ENCODE measurements around the gene KCNQ4.

The KCNQ4 gene

GRCh38 chr1:40755067-40755466, 28.5 kb upstream of the KCNQ4 start:
- no peak for DNase-seq

DNA sequence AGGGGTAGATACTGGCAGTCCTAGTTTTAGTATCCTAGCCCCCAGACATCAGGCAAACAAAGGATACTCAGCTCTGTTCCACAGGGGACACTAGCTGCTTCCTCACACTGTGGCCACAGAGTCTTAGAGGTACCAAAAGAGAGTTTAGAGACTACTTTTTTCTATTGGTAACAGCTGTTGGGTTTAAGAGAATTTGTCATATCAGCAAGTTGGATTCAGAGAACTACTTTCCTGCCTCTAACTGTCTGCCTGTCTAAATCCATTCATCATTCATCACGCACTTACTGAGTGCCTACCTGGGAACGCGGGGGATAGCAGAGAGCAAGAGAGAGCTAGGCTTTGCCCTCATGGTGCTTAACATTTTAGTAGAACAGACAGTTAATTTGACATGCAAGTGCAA, 27.1 kb upstream of the KCNQ4 start:
- DNase-seq, result no peak

DNA sequence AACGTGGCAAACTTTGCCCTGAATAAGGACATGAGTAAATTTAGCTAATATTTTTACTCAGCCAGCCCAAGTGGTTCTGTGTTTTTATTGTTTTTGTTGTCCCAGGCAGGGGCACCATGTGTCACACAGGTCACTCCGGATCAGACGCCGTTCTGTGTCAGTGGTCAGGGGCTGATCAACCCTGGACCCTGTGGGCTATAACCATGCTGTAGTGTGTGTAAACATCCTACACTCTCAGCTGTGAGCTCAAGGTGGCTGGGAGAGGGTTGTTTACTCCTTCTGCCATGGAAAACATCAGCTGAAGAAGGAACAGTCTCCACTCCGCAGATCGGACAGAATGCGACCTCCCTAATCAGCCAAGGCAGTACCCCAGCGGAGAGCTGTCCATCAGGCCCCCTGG, 26.5 kb upstream of the KCNQ4 start:
- DNase-seq, result no peak

- DNase-seq, result no peak
Measured at GRCh38 chr1:40758004-40758403, 25.6 kb upstream of the KCNQ4 start.

GRCh38 chr1:40758578-40759343, 24.8 kb upstream of the KCNQ4 start:
- no peak for DNase-seq

DNA sequence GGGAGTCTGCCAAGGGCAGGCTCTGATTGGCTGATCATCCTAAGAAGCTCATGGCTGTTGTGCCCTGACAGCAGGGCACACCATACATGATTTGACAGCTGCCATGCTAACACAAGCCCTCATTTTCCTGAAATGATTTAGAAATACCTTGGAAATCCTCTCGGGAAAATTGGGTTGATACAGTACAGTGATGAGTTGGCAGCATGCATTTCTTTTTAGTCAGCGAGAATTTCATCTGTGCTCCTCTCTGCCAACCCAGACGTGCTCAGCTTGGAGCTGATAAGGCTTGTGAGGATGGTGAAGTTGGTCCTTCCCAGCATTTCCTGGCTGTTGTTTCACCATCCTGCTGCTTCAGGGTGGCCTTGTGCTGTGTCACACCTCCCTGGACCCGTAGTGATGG, 22.6 kb upstream of the KCNQ4 start:
- DNase-seq, result no peak

DNA sequence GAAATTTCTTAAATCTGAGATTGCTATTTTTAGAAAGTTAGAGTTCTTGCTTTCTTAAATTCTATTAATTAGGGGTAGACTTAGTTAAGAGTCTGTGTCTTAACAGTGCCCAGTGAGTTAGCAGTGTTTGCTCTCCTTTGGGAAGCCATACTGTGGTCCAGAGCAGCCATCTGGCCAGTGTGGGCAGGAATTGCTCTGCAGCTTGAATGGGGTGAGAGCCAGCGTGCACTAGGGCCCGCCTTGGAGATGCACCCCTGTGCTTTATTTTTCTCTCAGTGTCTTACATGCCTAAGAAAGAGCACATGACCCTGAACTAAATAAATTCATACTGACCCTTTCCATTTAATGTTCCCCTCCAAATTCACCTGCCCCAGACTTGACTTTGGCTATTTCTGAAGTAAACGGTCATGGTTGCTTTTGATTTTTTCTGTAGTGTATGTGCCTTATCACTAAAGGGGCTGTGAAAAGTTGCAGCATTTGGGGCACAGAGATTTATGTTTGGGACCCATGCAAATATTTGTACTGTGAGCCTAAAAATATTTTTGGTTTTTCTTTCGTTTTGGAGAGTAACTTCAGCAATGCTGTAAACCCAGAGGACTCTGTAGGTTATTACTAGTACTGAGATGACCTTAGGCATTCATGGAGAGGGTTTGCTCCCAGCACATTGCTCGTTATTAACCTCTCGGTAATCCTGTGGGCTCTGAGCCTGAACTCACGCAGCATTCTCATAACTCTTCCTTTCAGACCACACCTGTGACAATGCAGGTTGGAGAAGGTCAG, 21.3 kb upstream of the KCNQ4 start:
- no peak for DNase-seq

GRCh38 chr1:40763742-40764532, 19.6 kb upstream of the KCNQ4 start:
- no peak for DNase-seq

DNA sequence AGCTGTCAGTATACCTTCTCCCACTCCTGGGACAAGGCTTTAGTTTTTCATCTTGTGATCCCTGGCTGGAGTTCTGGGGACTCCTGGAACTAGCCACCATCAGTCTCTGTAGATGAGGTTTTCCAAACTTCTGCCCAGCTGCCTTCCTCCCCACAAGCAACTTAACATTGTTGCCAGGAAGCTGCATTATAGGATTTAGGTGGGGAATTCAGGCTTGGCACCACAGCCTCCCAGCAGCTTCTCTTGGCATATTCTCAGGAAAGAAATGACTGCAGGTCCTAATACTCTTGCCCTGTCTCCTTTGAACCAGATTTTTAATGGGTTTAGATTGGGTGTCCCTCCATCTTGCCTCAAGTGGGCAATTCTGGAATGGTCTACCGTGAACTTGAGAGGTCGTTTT, 18.6 kb upstream of the KCNQ4 start:
- no peak for DNase-seq

DNA sequence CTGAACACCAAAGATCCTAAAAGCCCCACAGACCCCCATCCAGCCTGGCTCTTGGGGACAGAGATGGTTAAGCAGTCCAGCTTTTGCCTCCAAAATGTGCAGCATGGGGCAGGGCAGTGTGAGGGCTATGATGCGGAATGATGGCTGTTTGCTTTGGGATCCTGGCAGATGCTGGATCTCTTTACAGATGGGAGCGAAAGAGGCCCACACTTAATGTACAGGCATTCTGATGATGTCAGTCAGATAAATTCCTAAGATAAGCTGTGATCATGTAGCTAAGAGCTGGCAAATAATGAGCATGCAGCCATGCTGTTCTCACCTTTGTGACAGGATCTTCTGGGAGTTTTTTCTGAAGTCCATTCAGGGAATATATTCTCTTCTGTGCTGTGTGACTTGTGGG, 17.6 kb upstream of the KCNQ4 start:
- no peak for DNase-seq

GRCh38 chr1:40766560-40766959, 17.0 kb upstream of the KCNQ4 start:
- no peak for DNase-seq

DNA sequence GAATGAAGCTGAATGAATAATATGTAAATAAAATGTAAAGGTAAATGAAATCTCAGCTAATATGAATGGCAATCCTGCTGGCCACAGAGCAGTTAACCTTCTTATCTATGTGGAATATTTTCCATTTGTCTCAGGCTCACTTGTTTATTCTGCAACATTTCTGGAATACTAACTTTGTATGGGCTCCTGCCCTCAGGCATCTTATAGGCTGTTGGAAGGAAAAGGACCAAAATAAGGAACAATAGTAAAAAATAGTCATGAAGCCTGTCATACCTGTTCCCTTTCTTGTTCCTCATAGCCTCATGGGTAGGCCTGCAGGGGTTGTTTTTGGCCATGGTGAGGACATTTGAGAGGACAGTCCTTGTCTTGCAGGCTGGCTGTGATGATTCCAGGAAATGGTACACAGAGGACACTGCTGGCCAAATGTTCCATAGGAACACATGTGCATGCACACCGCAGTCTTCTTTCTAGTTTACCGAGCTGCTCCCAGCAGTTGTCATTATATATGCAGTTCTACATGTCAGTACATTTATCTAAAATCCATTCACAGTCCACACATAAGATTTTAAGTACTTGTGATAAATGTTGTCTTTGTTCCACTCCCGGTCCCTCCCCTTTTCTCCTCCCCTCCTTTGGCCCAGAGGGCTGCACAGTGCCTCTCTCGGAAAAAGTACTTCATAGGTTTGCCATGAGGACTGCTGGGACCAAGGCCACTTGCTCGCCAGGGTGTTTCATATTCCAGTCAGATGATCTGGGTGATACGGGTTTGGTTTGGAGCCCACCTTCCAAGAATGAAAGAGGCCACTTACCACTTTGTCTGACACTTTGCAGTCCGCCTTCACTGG, 15.2 kb upstream of the KCNQ4 start:
- no peak for DNase-seq

DNA sequence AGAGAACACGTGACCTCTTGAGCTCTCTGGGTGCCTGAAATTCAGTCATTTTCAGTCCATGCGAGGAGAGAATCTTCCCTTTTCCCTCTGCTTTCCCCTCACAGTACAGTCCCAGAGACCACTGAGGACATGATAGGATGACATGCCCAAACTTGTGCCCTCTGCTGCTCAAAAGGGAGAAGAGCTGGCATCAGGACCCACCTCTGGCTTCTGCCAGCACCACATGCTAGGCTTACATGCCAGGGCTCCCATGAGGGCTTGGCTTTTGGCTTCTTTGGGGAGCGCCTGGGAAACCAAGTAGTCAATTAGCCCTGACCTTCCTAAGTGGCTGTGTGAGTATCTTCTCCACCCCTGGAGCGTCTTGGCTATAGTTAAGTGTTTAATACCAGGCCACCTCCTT, 13.8 kb upstream of the KCNQ4 start:
- DNase-seq, result no peak

DNA sequence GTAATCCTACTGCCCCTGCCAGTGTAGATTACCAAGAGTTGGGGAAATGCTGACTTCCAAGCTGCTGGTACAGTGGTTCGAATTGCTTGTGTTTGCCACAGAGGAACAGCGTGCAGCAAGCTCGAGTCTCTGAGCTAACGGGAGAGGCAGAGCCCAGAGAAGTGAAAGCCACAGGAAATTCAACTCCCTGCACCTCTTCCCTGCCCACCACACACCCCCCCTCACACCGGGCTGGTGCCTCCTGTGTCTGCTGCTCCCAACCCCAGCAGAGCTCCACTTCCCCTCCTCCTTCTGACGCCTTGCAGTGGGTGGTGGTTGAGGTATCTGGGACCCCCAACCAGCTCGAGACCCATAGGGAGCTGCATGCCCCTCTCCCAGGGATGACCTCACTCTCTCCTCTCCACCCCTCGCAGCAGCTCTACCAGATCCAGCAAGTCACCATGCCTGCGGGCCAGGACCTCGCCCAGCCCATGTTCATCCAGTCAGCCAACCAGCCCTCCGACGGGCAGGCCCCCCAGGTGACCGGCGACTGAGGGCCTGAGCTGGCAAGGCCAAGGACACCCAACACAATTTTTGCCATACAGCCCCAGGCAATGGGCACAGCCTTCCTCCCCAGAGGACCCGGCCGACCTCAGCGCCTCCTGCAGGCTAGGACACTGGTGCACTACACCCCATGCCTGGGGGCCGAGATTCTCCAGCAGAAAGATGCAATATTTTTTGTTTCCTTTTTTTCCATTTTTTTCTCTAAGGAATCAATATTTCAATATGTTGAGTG, 13.1 kb upstream of the KCNQ4 start:
- DNase-seq, result no peak

DNA sequence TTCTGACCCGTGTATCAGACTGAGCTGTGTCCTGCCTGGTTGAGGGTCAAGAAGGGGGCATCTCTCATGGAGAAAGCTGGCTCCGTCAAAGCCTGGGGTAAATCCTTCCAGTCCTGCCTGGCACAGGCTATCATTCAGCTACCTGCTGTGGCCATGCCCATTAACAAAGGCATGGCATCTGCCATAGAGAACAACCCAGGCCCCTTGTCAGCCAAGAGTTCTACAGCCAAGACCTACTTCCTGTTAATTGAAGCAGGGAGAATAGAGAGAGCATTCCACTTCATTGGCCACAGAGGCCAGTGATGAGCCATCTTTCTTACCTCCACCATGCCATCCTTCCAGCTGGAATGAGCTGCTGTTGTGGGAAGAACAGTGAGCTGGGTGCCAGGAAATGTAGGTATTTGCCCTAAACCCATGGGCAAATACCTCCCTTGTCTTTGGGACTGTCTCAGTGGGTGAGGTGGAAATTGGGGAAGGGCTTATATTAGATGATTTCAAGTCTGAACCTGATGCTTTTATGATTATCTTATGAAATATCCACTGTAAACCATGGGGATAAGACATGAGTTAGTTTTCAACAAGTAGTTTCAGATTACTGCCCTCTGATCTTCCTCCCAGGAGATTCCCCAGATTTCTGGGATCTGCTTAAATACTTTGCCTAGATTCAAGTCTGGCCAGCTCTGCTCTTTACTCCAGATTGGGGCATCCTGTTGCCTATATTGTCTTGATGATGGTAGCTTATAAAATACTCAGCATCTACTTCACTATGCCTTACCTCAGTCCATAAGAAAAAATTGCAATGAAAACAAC, 11.2 kb upstream of the KCNQ4 start:
- DNase-seq, result no peak

GRCh38 chr1:40773748-40774265, 9.8 kb upstream of the KCNQ4 start:
- no peak for DNase-seq

DNA sequence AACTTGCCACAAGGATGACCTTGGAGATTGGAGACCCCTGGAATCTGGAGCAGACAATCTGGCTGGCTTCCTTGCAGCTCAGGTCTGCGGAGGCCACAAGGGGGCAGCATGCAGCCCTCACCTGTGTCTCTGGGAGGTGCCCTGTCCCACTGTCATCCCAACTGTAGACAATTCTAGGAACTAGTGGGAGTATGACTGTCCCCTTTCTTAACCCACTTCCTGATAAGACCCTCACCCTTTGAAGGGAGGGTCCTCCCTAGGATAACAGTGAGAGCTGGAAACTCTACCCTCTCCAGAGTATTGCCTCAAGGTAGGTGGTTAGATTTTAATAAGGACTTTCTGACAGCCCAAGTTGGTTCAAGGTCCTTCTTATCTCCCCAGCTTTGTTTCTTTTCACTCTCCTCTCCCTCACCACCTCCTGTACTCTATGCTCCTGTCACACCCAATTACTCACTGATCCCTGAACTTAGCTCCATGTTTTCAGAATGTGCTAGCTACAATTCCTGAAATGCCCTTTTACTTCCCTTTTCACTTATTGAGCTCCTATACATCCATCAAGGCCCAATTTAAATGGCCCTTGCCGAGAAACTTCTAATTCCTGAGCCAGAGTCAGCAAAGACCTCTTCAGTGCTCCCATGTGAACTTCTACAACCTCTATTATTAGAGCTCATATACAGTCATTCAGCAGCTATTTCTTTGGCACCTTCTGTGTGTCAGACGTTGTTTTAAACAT, 9.2 kb upstream of the KCNQ4 start:
- peak; percentile 24 for DNase-seq

GRCh38 chr1:40776236-40777072, 7.1 kb upstream of the KCNQ4 start:
- no peak for DNase-seq
